ENCODE measurements around the gene ZNF283. TPM values are rescaled to one million over a fixed set of nuclear protein-coding genes. Genes with fewer than 3 reads are reported as not detected.
"Not testable (repeated sequence)": the region's sequence is repeated elsewhere in the genome, so short reads cannot be mapped to it uniquely, and the experiment has no call there.

Gene ZNF283
- total RNA-seq, 1 donor from 2014 or later = 19.8 TPM

DNA sequence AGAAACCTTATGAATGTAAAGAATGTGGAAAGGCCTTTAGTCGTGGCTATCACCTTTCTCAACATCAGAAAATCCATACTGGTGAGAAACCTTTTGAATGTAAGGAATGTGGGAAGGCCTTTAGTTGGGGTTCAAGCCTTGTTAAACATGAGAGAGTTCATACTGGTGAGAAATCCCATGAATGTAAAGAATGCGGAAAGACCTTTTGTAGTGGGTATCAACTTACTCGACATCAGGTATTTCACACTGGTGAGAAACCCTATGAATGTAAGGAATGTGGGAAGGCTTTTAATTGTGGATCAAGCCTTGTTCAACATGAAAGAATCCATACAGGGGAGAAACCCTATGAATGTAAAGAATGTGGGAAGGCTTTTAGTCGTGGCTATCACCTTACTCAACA, 20.8 kb downstream of the ZNF283 start:
- peaks cover 26% of the 10 kb centered on the region for H3K9me3 ChIP-seq (ENCODE audit: low read depth)
- H3K9ac ChIP-seq = no peak overlapping the region
- H3K36me3 ChIP-seq = peaks cover 45% of the 10 kb centered on the region
- H3K9me3 Mint-ChIP-seq = peaks cover 66% of the 10 kb centered on the region
- H4K20me1 ChIP-seq (ENCODE audit: low read depth) = no peaks in the 10 kb centered on the region
- H3K79me2 ChIP-seq (ENCODE audit: low read depth) = no peaks in the 10 kb centered on the region
- no peaks in the 10 kb centered on the region for H3F3A ChIP-seq (ENCODE audit: low read depth)
- no peaks in the 10 kb centered on the region for H3K4me1 Mint-ChIP-seq
- no peak for TF ChIP-seq EZH2 (IDR thresholded peaks at IDR 0.05)
- TF ChIP-seq, protein P1, sequence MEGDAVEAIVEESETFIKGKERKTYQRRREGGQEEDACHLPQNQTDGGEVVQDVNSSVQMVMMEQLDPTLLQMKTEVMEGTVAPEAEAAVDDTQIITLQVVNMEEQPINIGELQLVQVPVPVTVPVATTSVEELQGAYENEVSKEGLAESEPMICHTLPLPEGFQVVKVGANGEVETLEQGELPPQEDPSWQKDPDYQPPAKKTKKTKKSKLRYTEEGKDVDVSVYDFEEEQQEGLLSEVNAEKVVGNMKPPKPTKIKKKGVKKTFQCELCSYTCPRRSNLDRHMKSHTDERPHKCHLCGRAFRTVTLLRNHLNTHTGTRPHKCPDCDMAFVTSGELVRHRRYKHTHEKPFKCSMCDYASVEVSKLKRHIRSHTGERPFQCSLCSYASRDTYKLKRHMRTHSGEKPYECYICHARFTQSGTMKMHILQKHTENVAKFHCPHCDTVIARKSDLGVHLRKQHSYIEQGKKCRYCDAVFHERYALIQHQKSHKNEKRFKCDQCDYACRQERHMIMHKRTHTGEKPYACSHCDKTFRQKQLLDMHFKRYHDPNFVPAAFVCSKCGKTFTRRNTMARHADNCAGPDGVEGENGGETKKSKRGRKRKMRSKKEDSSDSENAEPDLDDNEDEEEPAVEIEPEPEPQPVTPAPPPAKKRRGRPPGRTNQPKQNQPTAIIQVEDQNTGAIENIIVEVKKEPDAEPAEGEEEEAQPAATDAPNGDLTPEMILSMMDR (IDR thresholded peaks at IDR 0.05) = no peak
- TF ChIP-seq EZH2phosphoT487 (IDR thresholded peaks at IDR 0.05) = no peak
- peaks cover 43% of the 10 kb centered on the region for H3K36me3 Mint-ChIP-seq
- DNase-seq (ENCODE audit: low spot score) = peak; percentile 2
- H3K27me3 Mint-ChIP-seq (ENCODE audit: insufficient read depth, low read depth) = no peaks in the 10 kb centered on the region
- H3K27me3 ChIP-seq = no peaks in the 10 kb centered on the region
- H3K4me3 ChIP-seq = no peak overlapping the region
- H3K27ac ChIP-seq = no peak overlapping the region
- H3K4me2 ChIP-seq = no peak overlapping the region
- H3K4me1 ChIP-seq = no peaks in the 10 kb centered on the region
- no peak overlapping the region for H2AFZ ChIP-seq (replicated peaks)
- no peak overlapping the region for H3K27ac Mint-ChIP-seq
- H3K4me3 Mint-ChIP-seq = no peak overlapping the region

DNA sequence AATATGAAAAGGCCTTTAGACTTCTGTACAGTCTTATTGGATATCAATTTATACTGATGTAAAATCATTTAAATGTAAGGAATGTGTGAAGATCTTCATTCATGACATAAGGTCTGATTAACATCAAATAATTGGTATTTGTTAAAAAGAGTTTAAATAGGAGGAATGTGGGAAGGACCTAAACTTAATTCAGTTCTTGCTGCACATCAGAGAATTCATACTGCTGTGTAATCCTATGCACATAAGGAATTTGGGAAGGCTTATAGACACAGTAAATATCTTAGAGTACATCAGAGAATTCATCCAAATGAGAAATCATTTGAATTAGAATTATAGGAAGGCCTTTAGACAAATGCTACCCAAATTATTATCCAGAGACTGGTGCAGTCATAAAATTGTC, 21.7 kb downstream of the ZNF283 start:
- Histone ChIP-seq H3K9me3 (ENCODE audit: low read depth) (peaks cover 26% of the 10 kb centered on the region), H3K36me3 (peaks cover 36% of the 10 kb centered on the region), H4K20me1 (ENCODE audit: low read depth) (no peaks in the 10 kb centered on the region), H3F3A (ENCODE audit: low read depth) (no peaks in the 10 kb centered on the region), H3K4me2 (no peak overlapping the region), H3K9ac (no peak overlapping the region), H3K79me2 (ENCODE audit: low read depth) (no peaks in the 10 kb centered on the region), H3K4me3 (no peak overlapping the region), H3K27me3 (no peaks in the 10 kb centered on the region), H2AFZ (replicated peaks) (no peak overlapping the region), H3K27ac (no peak overlapping the region), H3K4me1 (no peaks in the 10 kb centered on the region)
- H3K9me3 Mint-ChIP-seq = peaks cover 68% of the 10 kb centered on the region
- H3K4me3 Mint-ChIP-seq = no peak overlapping the region
- H3K27ac Mint-ChIP-seq = no peak overlapping the region
- peaks cover 39% of the 10 kb centered on the region for H3K36me3 Mint-ChIP-seq
- no peaks in the 10 kb centered on the region for H3K27me3 Mint-ChIP-seq (ENCODE audit: insufficient read depth, low read depth)
- H3K4me1 Mint-ChIP-seq = no peaks in the 10 kb centered on the region
- DNase-seq (ENCODE audit: low spot score) = no peak
- TF ChIP-seq EZH2phosphoT487 (IDR thresholded peaks at IDR 0.05) (no peak), EZH2 (IDR thresholded peaks at IDR 0.05) (no peak)
- TF ChIP-seq, protein P1 (IDR thresholded peaks at IDR 0.05) = no peak

DNA sequence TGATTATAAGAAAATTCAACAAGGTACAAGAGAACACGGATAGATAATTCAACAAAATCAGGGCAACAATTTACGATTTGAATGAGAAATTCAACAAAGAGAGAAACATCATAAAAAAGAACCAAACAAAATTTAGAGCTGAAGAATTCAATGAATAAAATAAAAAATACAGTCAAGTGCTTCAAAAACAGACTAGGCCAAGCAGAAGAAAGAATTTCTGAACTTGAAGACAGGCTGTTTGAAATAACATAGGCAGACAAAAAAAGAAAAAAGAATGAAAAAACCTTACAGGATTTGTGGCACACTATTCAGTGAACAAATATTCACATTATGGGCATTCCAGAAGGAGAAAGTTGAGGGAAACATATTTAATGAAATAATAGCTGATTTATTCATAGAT, 31.1 kb downstream of the ZNF283 start:
- Histone ChIP-seq H4K20me1 (ENCODE audit: low read depth) (no peaks in the 10 kb centered on the region), H3K4me2 (no peak overlapping the region), H3K79me2 (ENCODE audit: low read depth) (no peaks in the 10 kb centered on the region), H3K36me3 (no peaks in the 10 kb centered on the region), H3K4me1 (no peaks in the 10 kb centered on the region), H3K4me3 (no peak overlapping the region), H3F3A (ENCODE audit: low read depth) (no peaks in the 10 kb centered on the region), H3K9me3 (ENCODE audit: low read depth) (peaks cover 36% of the 10 kb centered on the region), H2AFZ (replicated peaks) (no peak overlapping the region), H3K27me3 (no peaks in the 10 kb centered on the region), H3K27ac (no peak overlapping the region), H3K9ac (no peak overlapping the region)
- H3K9me3 Mint-ChIP-seq = peaks cover 51% of the 10 kb centered on the region
- TF ChIP-seq, protein P1 (IDR thresholded peaks at IDR 0.05) = no peak
- no peak for TF ChIP-seq EZH2phosphoT487 (IDR thresholded peaks at IDR 0.05)
- TF ChIP-seq EZH2 (IDR thresholded peaks at IDR 0.05) = no peak
- no peaks in the 10 kb centered on the region for H3K4me1 Mint-ChIP-seq
- H3K4me3 Mint-ChIP-seq = no peak overlapping the region
- no peaks in the 10 kb centered on the region for H3K27me3 Mint-ChIP-seq (ENCODE audit: insufficient read depth, low read depth)
- no peak overlapping the region for H3K27ac Mint-ChIP-seq
- no peak for DNase-seq (ENCODE audit: low spot score)
- peaks cover 3% of the 10 kb centered on the region for H3K36me3 Mint-ChIP-seq

DNA sequence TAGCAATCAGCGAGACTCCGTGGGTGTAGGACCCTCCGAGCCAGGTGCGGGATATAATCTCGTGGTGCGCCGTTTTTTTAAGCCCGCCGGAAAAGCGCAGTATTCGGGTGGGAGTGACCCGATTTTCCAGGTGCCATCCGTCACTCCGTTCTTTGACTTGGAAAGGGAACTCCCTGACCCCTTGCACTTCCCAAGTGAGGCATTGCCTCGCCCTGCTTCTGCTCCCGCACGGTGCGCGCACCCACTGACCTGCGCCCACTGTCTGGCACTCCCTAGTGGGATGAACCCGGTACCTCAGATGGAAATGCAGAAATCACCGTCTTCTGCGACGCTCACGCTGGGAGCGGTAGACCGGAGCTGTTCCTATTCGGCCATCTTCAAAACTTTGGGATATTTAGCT, 39.8 kb downstream of the ZNF283 start:
- H2AFZ ChIP-seq (replicated peaks); H3K9ac ChIP-seq; H3K79me2 ChIP-seq (ENCODE audit: low read depth); H3F3A ChIP-seq (ENCODE audit: low read depth); H3K4me1 ChIP-seq; DNase-seq (ENCODE audit: low spot score); H3K27me3 Mint-ChIP-seq (ENCODE audit: insufficient read depth, low read depth); H3K27me3 ChIP-seq; H4K20me1 ChIP-seq (ENCODE audit: low read depth); H3K36me3 Mint-ChIP-seq; H3K4me2 ChIP-seq; H3K27ac Mint-ChIP-seq; H3K4me3 ChIP-seq; H3K4me1 Mint-ChIP-seq; H3K4me3 Mint-ChIP-seq; H3K27ac ChIP-seq; H3K36me3 ChIP-seq: not testable (repeated sequence)
- H3K9me3 ChIP-seq (ENCODE audit: low read depth) = peaks cover 43% of the 10 kb centered on the region
- H3K9me3 Mint-ChIP-seq = peaks cover 35% of the 10 kb centered on the region

All from neural progenitor cell (in vitro differentiated cells).